ENCODE results near the gene CYP4F8. TPM values are rescaled to one million over a fixed set of nuclear protein-coding genes. Genes with fewer than 3 reads are reported as not detected.

The CYP4F8 gene
- total and polyA plus RNA-seq, 2 of the 8 experiments (the other 6 are each of a cell fraction or from before 2014, with no cell fraction given) = not detected

DNA sequence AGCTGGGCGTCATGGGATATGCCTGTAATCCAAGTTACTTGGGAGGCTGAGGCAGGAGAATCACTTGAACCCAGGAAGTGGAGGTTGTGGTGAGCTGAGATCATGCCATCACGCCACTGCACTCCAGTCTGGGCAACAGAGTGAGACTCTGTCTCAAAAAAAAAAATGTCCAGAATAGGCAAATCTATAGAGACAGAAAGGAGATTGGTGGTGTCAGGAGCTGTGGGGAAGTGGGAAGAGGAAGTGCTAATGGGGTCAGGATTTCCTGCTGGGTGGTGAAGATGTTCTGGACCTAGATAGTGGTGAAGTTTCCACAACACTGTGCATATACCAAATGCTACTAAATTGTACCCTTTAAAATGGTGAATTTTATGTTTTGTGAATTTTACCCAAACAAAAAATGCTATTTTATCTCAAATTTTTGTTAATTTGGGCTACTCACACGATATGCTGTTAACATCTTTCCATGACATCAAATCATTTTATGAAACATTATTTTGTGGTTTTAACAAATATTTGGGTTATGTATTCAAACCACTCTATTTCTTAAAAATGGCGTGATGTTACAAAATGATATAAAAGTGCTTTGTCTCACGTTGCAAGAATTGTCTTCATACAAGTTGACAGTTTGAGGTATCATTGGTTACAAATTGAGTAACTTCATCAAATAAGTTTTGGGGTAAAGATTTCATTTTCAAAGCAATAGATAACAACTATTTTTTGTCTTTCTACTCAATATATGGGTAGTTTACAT lies 18.2 kb downstream of the CYP4F8 start:
- H2BK20ac ChIP-seq (ENCODE audit: low read length) = no peak overlapping the region
- H3K79me1 ChIP-seq (ENCODE audit: low read depth, low read length) = no peaks in the 10 kb centered on the region
- no peak overlapping the region for H3K56ac ChIP-seq (replicated peaks; ENCODE audit: insufficient read length, low read depth, low read length)
- no peak overlapping the region for H3K23ac ChIP-seq (ENCODE audit: insufficient read length)
- no peak overlapping the region for H3K14ac ChIP-seq (ENCODE audit: insufficient read length)
- H3K27me3 ChIP-seq (replicated peaks in 1 of 4; ENCODE audit: control insufficient read depth in 3 of 4, extremely low read depth in 1 of 4, insufficient read depth in 3 of 4, low read length in 3 of 4) = no peaks in the 10 kb centered on the region
- H3K27ac ChIP-seq (ENCODE audit: low read depth, low read length) = no peak overlapping the region
- no peaks in the 10 kb centered on the region for H4K20me1 ChIP-seq (replicated peaks in 1 of 2; ENCODE audit: control insufficient read depth in 1 of 2, insufficient read depth in 2 of 2, low read length in 2 of 2)
- H4K5ac ChIP-seq (ENCODE audit: insufficient read length, low read depth, low read length) = no peak overlapping the region
- 53% methylated on average over 5 of the region's 5 CpGs; no CpG with 5 or more reads in 1 of the 2 experiments for WGBS, 2 experiments (ENCODE audit: extremely low coverage in 1 of 2, insufficient coverage in 1 of 2, insufficient read length in 1 of 2, insufficient replicate concordance in 2 of 2, low coverage in 1 of 2, low lambda C conversion rate in 2 of 2, missing lambda C conversion rate in 1 of 2)
- no peak overlapping the region for H2BK15ac ChIP-seq (ENCODE audit: low read length)
- ChIA-PET POLR2A (ENCODE audit: partially characterized antibody) (no interaction called here), CTCF (ENCODE audit: partially characterized antibody) (no interaction called here)
- no peak overlapping the region for H2AFZ ChIP-seq (ENCODE audit: low read length)
- H3K9ac ChIP-seq (replicated peaks in 1 of 4; ENCODE audit: extremely low read depth in 1 of 4, low read depth in 3 of 4, low read length in 3 of 4) = no peak overlapping the region
- no peaks in the 10 kb centered on the region for H3K23me2 ChIP-seq (ENCODE audit: low read depth, low read length)
- no peak overlapping the region for H3K4me3 ChIP-seq (ENCODE audit: extremely low read depth in 1 of 4, insufficient read depth in 2 of 4, low read depth in 3 of 4, low read length in 4 of 4)
- no peak overlapping the region for H3K4ac ChIP-seq (replicated peaks; ENCODE audit: insufficient read length, low read depth, low read length)
- H3K9me3 ChIP-seq (ENCODE audit: insufficient read depth in 2 of 2, low read depth in 1 of 2, low read length in 1 of 2) = peaks cover 50 to 56% of the 10 kb centered on the region in 2 experiments
- H2BK5ac ChIP-seq (ENCODE audit: low read depth, low read length) = no peak overlapping the region
- H2BK120ac ChIP-seq (replicated peaks; ENCODE audit: low read depth, low read length) = no peak overlapping the region
- no peaks in the 10 kb centered on the region for H3K36me3 ChIP-seq (ENCODE audit: control insufficient read depth in 2 of 4, insufficient read depth in 4 of 4, low read length in 3 of 4)
- H3K4me1 ChIP-seq (replicated peaks in 1 of 4; ENCODE audit: control insufficient read depth in 3 of 4, insufficient read depth in 4 of 4, low read length in 3 of 4) = no peaks in the 10 kb centered on the region
- H4K91ac ChIP-seq (replicated peaks; ENCODE audit: insufficient read length, low read length) = no peak overlapping the region
- no peak for FAIRE-seq
- no peak overlapping the region for H3K4me2 ChIP-seq (ENCODE audit: insufficient read depth in 1 of 2, low read depth in 2 of 2, low read length in 2 of 2)
- H4K8ac ChIP-seq (ENCODE audit: extremely low read depth, insufficient read depth, low read length) = no peak overlapping the region
- no peak overlapping the region for H3K18ac ChIP-seq (ENCODE audit: extremely low read depth, low read length)
- H3K79me2 ChIP-seq (ENCODE audit: control insufficient read depth in 1 of 2, insufficient read depth in 2 of 2, low read length in 2 of 2) = no peaks in the 10 kb centered on the region
- no peak overlapping the region for H2AK5ac ChIP-seq (ENCODE audit: low read depth, low read length)
- H2BK12ac ChIP-seq (ENCODE audit: low read depth, low read length) = no peak overlapping the region
- DNase-seq (ENCODE audit: low read depth in 1 of 2, low spot score in 2 of 2) = no peak
